HG02970 (cell line): Measurements from ENCODE around the gene DNM1L.

Experiments used
- ATAC-seq: cut with Tn5 transposase; IDR thresholded peaks from one replicate; pipeline ENCODE4 v1.9.1; 2021; ENCODE audit warnings: mild to moderate bottlenecking, moderate library complexity, moderate number of reproducible peaks; ENCODE audit not compliant: unreplicated experiment, low FRiP score

The DNM1L gene

GRCh38 chr12:32755051-32755653 is 76.1 kb downstream of the DNM1L start:
- peak; percentile 67 for ATAC-seq

GRCh38 chr12:32755654-32756475 is 76.8 kb downstream of the DNM1L start, which contains the start of gene YARS2:
Gene YARS2, minus strand, starts transcription at chr12:32755897. Its CDS starts 23 bp downstream, at chr12:32755874.
- ATAC-seq, result peak; percentile 90

DNA sequence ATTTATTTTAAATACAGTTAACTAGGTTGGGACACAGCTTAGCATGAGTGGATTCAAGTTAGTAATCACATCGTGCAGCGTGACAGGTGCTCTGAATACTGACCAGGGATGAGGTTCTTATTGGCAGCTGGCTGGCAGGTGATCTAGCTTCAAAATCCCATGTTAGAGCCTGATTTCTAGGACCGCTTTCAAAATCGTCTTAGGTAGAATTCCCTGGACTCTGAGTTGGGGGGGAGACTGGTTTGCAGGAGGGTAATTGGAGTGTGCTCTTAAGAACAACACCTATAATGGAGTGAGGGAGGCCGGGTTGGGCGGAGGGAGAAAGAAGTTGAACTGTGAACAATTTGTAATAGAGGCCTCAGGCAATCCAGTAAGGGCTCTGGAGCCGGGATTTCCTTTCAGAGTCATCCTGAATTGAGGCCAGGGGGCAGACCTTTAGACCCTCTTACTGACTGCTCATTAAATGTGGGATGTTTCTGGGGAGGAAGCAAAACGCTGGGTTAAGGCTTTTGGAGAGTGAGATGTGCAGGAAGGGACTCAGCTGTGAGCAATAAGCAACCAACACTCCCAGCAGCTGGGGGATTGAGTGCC is 77.5 kb downstream of the DNM1L start:
- ATAC-seq, result no peak

- ATAC-seq, result no peak
Measured at GRCh38 chr12:32757157-32757556, 78.1 kb downstream of the DNM1L start.

DNA sequence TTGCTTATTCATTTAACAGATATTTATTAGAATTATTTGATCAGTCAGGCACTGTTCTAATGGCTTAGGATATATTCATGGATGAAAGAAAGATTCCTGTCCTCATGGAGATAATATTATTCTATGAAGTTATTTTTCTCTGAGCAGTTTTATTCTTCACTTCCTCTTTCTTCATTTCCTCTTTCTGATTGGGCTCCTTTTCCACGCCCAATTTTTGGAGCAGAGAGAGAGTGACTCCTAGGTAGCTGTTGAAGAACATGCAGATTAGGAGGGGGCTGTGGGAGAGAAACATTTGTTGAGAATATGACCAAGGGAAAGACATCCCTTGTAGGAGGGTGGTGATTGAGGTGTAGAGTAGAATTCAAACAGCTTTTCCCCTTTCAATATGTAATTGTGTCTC is 82.6 kb downstream of the DNM1L start:
- ATAC-seq, result no peak

- ATAC-seq, result no peak
Measured at GRCh38 chr12:32765906-32766305, 86.8 kb downstream of the DNM1L start.

- ATAC-seq, result no peak
Measured at GRCh38 chr12:32768518-32768917, 89.4 kb downstream of the DNM1L start.

DNA sequence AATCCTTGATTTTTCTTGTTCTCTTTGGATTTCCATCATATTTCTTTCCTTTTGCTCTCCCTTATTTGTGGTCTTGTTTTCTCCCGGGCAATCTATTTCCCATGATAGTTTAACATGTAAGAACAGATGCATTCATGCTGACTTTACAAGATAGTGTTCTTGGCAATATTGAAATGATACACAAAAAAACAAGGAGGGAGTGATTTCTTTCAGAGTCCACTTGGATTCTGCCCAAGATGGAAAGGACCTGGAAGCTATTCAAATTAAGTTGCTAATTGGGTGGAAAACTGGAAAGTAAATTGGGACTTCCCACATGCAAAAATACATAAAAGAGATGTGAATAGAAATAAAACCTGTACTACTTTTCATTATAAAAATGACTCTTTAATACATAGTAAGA is 91.0 kb downstream of the DNM1L start:
- ATAC-seq, result no peak

DNA sequence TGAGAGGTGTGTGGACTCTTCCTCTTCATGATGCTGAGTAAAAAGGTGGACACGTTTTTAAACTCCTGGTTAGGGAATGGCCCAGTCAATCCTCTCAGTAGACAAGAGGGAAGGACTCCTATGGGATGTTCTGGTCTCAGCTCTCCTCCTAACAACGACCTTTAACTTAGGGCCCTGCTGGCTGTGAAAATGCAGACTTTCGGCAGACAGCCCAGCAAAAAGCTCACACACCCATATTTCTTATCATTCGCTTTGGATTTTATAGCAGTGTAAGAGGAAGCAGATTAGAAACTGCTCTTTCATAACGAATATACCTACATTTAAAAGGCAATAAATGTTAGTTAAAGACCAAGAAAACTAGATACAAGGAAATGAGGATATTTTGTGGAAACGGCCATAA is 94.6 kb downstream of the DNM1L start:
- no peak for ATAC-seq

DNA sequence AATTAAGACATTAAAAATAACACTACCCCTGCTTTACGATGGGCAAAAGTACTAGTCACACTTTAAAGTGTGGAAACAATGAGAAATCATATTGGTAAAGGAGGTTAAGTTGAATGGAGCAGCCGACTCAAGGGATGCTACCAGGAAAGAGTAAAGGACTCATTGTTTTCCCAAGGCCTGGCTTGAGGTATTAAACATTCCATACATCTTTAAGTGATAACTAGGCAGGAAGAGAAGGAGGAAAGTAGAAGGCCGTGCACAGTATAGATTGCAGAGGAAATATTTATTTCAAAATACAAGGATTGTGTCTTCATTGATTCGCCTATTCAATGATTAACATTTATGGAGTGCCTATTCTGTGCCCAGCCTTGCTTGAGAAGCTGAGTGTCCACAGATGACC is 97.2 kb downstream of the DNM1L start:
- no peak for ATAC-seq

DNA sequence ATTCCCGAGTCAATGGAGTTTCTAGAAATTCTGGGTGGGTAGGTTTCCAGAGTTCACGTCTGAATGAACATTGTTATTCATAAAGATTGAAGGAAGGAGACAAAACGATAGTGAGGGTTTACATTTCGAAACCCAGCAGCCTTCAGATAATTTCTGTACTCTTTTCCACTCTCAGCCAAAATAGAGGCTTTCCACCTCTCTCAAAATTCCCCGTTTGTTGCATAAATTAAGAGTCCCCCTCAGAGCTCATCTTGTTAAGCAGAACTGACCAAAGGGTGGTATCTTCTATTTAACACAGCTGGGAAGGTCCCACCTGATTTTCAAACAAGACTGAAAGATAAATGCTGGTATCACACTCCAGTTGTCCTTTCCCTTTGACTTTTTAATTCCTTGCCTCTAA is 98.1 kb downstream of the DNM1L start:
- ATAC-seq, result no peak

GRCh38 chr12:32777691-32778175 is 98.6 kb downstream of the DNM1L start:
- no peak for ATAC-seq

DNA sequence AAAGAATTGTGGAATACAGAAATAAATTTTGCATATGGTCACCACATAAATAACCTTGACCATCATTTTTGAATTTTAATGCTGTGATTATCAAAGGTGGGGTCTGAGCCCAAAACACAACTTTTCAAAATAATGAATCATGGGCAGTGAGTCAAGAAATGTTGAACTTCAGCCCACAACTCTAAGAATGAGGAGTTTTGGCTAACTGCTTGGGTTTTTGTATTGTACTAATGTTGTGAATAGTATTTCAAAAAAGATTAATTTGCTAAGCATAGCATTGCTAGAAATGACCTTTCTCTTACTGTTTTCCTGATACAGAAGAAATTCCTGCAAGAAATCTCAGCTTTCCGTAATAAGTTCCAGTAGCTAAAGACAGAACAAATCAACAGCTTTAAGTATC is 101.0 kb downstream of the DNM1L start:
- ATAC-seq, result no peak

DNA sequence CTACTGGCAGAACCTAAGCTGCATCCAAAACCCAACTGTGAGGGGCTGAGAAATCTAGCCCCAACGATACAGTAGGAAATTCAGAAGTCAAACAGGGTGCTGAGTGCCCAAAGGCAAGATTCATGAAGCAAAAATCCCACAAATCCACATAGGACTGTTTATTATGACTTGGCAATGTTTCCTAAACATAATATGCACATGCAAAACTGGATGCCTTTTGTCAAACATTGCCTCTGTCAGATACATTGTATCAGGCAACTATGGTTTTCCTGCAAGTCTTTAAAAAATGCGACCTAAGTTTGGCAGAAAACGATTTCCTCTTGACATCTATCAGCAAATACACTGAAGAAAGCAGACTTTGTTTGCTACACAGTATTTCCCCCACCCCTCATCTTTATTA is 103.9 kb downstream of the DNM1L start:
- ATAC-seq, result no peak

- ATAC-seq, result no peak
Measured at GRCh38 chr12:32785557-32785956, 106.5 kb downstream of the DNM1L start.

DNA sequence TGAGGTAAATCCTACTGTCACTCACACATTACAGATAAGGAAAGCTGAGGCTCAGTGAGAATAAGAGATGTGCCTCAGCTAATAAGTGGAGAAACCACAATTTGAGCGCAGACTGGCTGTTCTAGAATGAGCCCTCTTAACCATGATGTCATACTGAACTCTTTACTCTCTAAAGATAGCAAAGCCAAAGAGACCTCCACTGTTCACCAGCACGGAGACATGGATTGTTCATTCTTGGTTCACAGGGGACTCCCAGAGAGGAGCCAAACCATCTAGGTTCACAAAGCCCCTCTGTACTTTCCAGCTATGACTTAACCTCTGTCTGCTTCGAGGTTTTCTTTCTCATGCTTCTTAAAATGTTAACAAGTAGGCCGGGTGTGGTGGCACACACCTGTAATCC is 109.3 kb downstream of the DNM1L start:
- ATAC-seq, result no peak

GRCh38 chr12:32789446-32789845 is 110.3 kb downstream of the DNM1L start:
- no peak for ATAC-seq

DNA sequence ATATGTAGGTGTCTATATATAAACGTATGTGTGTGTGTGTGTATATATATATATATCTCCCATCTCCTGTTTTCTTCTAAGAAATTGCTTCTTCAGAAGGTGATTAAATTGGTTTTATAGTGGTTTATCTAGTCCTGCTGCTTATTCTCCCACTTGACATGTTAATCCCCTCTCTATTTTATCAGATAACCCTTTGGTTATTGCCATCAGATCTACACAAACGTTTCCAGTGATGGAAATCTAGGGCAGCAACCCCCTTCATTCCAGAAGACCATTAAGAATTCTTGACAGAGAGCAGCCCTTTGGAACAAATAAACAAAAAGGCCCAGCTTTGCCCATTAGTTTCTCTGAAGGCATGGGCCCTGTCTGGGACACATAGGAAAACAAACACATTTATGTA is 110.8 kb downstream of the DNM1L start:
- no peak for ATAC-seq

DNA sequence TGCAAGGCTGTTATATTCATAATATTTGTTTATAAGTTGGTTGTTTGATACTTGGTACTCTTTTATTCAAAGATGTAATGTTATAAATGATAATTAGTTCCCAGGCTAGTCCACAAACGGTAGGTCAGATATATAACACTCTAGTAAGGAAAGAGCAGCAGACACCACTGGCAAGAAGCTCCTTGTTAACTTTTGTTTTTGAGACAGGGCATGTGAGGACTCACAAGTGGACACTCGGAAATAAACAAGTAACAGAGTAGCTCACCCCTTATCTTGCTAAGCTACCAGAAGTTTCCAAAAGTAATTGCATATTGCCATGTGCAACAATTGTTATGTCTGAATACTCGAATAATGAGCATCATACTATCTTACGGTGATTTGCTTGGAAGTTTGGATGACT is 115.2 kb downstream of the DNM1L start:
- no peak for ATAC-seq
